GM10248 (cell line): ENCODE data around the gene RAP1GAP2.

ENCODE experiments used
- CTCF ChIA-PET: fragments of 300-600 bp; sonication (Branson Sonifier 250); formaldehyde crosslinking; extraction: SDS; loops from one replicate; lab custom pipeline; 2021; ENCODE audit warnings: antibody characterized with exemption; lab: Yijun Ruan, JAX
- POLR2A ChIA-PET: fragments of 350-650 bp; sonication (Branson Sonifier 250); formaldehyde crosslinking; extraction: SDS; loops from one replicate; lab custom pipeline; 2020; ENCODE audit warnings: antibody characterized with exemption; lab: Yijun Ruan, JAX
- DNase-seq: peaks from one replicate; pipeline ENCODE4 v3.0.0; 2012; ENCODE audit errors: extremely low spot score
- TF ChIP-seq, protein P1 (sequence below): IDR thresholded peaks from 2 replicates; pipeline ENCODE4 v1.5.1; 2012; ENCODE audit warnings: mild to moderate bottlenecking, low read depth; ENCODE audit errors: extremely low read depth, missing control alignments, control extremely low read depth

RAP1GAP2 gene

DNA sequence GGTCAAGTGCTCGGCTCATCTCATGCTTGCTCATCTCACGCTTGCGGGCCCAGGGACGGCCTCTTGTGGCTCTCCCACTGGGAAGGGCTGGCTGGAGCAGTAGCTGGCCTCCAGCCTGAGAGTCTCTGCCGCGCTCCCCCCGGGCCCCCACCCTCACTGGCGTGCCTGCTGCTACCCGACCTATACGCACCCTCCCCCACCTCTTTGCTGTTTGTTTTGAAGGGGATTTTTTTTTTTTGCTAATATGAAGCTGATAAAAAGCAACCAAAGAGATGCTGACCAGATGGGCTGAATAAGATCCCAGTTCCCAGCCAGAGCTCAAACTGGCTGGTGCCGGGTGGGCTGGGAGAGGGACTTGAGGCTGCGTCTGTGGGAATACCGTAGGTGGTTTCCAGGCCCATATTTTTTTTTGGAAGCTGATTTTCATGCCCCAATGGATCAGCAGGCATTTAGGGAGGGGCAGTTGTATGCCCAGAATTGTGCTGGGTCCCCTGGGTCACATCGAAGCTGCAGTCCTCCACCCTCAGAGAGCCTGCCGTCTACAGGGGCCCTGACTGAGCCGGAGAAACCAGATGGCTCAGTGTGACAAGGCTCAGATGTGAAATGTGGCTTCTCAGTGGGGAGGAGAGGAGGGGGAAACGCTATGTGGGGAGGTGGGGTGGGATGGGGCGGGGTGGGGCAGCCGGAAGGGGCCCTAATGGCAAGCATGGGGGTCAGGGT, 115.0 kb downstream of the RAP1GAP2 start:
- TF ChIP-seq, protein P1, sequence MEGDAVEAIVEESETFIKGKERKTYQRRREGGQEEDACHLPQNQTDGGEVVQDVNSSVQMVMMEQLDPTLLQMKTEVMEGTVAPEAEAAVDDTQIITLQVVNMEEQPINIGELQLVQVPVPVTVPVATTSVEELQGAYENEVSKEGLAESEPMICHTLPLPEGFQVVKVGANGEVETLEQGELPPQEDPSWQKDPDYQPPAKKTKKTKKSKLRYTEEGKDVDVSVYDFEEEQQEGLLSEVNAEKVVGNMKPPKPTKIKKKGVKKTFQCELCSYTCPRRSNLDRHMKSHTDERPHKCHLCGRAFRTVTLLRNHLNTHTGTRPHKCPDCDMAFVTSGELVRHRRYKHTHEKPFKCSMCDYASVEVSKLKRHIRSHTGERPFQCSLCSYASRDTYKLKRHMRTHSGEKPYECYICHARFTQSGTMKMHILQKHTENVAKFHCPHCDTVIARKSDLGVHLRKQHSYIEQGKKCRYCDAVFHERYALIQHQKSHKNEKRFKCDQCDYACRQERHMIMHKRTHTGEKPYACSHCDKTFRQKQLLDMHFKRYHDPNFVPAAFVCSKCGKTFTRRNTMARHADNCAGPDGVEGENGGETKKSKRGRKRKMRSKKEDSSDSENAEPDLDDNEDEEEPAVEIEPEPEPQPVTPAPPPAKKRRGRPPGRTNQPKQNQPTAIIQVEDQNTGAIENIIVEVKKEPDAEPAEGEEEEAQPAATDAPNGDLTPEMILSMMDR: no peak
- CTCF ChIA-PET: interaction anchor here (1.2 kb wide), 1 partner anchor 8 kb away, joined by 3 read pairs; no protein-coding TSS in a partner anchor
- POLR2A ChIA-PET: no interaction called here
- DNase-seq: no peak

DNA sequence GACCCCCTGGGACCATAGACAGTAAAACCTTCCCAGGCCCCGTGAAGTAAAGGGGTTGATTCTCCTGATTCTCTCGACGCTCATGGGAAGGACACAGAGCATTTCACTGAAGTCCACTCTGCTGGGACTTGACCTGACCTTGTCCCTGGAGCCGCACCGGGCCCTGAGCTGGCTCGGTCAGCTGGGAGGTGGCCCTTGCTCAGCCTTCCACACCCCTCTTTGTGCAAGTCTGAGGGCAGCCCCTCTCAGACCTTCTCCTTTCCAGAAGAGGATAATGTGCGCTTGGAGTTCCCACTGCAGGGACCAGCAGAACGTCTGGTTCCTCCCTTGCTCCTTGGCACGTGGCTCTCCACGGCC, 115.5 kb downstream of the RAP1GAP2 start:
- ChIA-PET POLR2A (no interaction called here), CTCF (no interaction called here)
- TF ChIP-seq, protein P1: no peak

DNA sequence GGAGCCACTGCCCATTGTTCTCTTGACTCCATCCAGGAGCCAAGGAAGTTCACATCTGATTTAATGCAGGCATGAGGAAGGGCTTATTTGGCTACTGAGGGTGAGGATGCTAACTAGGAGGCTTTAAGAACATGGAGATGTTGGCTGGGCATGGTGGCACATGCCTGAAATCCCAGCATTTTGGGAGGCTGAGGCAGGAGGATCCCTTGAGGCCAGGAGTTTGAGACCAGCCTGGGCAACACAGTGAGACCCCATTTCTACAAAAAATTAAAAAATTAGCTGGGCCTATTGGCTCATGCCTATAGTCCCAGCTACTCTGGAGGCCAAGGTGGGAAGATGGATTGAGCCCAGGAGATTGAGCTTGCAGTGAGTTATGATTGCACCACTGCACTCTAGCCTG, 116.5 kb downstream of the RAP1GAP2 start:
- DNase-seq: no peak
- ChIA-PET POLR2A (no interaction called here), CTCF (no interaction called here)
- TF ChIP-seq, protein P1: no peak

More for the DNA sequence above, 115.5 kb downstream of the RAP1GAP2 start:
- DNase-seq: no peak

DNA sequence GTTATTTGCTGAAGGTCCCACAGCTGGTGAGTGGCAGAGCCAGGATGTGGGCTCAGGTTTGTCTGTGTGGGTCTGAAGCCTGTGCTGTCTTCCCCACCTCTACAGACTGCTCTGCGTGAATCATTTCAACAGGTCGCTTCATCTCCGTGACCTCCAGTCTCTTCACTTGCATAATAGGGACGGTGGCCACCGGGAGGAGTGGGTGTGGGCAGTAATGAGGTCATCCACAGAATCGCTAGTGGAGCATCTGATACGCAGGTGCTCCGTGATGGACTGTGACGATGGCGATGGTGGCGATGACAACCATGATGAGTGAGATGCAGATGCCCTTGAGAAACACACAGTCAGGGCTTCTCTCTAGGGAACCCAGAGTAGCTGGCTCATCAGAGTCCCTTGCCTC, 120.2 kb downstream of the RAP1GAP2 start:
- no peak for DNase-seq
- POLR2A ChIA-PET: no interaction called here
- CTCF ChIA-PET: interaction anchor here (1.4 kb wide), 1 partner anchor 96 kb away, joined by 4 read pairs; no protein-coding TSS in a partner anchor
- TF ChIP-seq, protein P1: no peak

DNA sequence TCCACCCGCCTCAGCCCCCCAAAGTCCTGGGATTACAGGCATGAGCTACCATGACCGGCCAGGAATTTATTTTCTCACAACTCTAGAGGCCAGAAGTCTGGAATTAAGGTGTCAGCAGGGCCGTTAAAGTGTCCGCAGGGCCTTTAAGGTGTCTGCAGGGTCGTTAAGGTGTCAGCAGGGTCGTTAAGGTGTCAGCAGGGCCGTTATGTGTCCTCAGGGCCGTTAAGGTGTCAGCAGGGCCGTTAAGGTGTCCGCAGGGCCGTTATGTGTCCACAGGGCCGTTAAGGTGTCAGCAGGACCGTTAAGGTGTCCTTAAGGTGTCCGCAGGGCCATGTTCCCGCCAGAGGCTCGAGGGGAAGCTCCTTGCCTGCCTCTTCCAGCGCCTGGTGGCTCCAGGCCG, 125.2 kb downstream of the RAP1GAP2 start:
- POLR2A ChIA-PET: no interaction called here
- DNase-seq: no peak
- CTCF ChIA-PET: no interaction called here
- TF ChIP-seq, protein P1: no peak

DNA sequence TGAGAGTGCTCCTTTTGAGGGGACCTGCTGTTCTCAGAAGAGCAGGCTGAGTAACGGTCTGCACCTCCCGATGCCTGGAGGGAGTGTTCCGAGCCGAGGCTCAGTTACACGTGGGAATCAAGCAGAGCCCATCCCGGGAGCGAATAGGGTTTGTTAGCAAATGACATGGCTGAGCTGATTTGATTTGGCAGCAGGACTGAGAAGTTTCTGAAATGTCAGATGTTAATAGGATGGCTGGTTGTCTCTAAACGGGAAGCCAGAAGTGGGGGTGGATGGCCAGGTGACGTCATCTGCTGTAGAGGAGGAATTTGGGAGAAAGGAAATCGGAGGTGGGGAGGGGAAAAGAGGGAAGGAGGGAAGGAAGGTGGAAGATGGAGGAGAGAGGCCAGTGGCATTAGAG, 128.0 kb downstream of the RAP1GAP2 start:
- DNase-seq: no peak
- POLR2A ChIA-PET: no interaction called here
- CTCF ChIA-PET: no interaction called here
- TF ChIP-seq, protein P1: no peak
